Prostate gland (tissue), 2 donors: ENCODE results near the gene PPAN.

Experiments
- CTCF ChIP-seq, 4 experiments: fragments of 200-600 bp in 2 of 4; fragments of 450-650 bp in 2 of 4; sonication (generic) in 2 of 4; IDR thresholded peaks; 1 replicate in 3 of 4; 2 replicates in 1 of 4; pipeline ENCODE4 v1.5.1; 2016 to 2019; ENCODE audit warnings: antibody characterized with exemption in 4 of 4, mild to moderate bottlenecking in 2 of 4, moderate library complexity in 2 of 4
- POLR2A ChIP-seq: fragments of 450-650 bp; IDR thresholded peaks from one replicate; pipeline ENCODE4 v1.6.1; 2016; ENCODE audit warnings: antibody characterized with exemption, mild to moderate bottlenecking

GRCh38 chr19:10142701-10143375, 36.7 kb downstream of the PPAN start:
- TF ChIP-seq CTCF (IDR thresholded peaks at IDR 0.05), result no peak
- TF ChIP-seq POLR2A, result no peak
